HFFc6 (cell line): ENCODE data around the gene RTN4RL1. TPM values are rescaled to one million over a fixed set of nuclear protein-coding genes. Genes with fewer than 3 reads are reported as not detected.
A peak's percentile ranks its signal among the peaks of the same experiment; 100 is the strongest.

Experiments
- DNase-seq: peaks from one replicate; pipeline ENCODE4 v3.0.0-alpha.2; 2018
- H3K27ac Mint-ChIP-seq: 2 replicates; pipeline ENCODE4 v1.8.0; 2020; ENCODE audit warnings: mild to moderate bottlenecking, mixed read lengths
- H3K27me3 Mint-ChIP-seq: 2 replicates; pipeline ENCODE4 v1.8.0; 2021; ENCODE audit warnings: mild to moderate bottlenecking, moderate library complexity, mixed read lengths; ENCODE audit not compliant: insufficient read depth
- H3K36me3 Mint-ChIP-seq: 2 replicates; pipeline ENCODE4 v1.8.0; 2021; ENCODE audit warnings: low read depth, mixed read lengths
- H3K4me1 Mint-ChIP-seq: 2 replicates; pipeline ENCODE4 v1.8.0; 2020; ENCODE audit warnings: low read depth, mixed read lengths
- H3K4me3 Mint-ChIP-seq: 2 replicates; pipeline ENCODE4 v1.8.0; 2020; ENCODE audit warnings: mild to moderate bottlenecking, moderate library complexity, mixed read lengths
- H3K9me3 Mint-ChIP-seq: 2 replicates; pipeline ENCODE4 v1.8.0; 2020; ENCODE audit warnings: mild to moderate bottlenecking, mixed read lengths
- CTCF ChIP-seq: fragments of 200-600 bp; sonication (generic); IDR thresholded peaks from 2 replicates; pipeline ENCODE4 v1.5.0; 2021; ENCODE audit warnings: antibody characterized with exemption, mild to moderate bottlenecking
- total RNA-seq, 6 experiments: library from RNA; stranded (reverse); fragmentation: NEBNext Ultra II Directional; extraction: Animal tissue kit (Norgen Biotek cat#: 25700); gene quantifications; 2 replicates in 1 of 6; 3 replicates in 5 of 6; pipeline ENCODE4 v1.2.3, GENCODE V29; 2021

Gene RTN4RL1
- total RNA-seq, 6 experiments from 2014 or later, result 0.33 to 0.60 (median 0.39) TPM

DNA sequence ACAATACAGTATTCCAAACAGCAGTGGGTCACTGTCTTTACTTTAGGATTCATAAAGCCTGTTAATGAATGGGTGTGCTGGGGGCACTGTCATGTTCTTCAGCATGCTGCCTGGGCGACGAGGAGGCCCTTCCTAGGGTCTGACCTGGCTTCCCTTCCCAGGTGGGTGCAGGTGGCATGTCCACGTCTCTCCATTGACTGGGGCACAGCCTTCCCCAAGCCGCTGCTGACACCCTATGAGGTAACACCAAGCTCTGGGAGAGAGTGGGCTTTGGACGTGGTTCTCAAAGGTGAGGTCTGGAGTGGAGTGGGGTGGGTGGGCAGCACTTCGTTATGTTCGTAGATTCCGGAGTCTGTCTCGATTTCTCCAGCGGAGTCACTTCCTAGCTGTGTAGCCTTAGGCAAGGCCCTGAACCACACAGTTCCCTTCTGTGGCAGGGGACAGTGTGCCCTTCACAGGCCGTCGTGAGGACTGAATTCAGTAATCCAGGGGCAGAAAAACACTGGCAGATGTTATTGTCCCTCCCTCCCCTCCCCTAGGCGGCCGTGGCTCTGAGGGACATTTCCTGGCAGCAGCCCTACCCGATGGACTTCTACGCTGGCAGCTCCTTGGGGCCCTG, 15.9 kb upstream of the RTN4RL1 start:
- H3K4me3 Mint-ChIP-seq, result peak overlapping the region; percentile 93
- DNase-seq, result no peak
- TF ChIP-seq CTCF, result no peak
- H3K4me1 Mint-ChIP-seq, result peaks cover 45% of the 10 kb centered on the region
- peaks cover 48% of the 10 kb centered on the region for H3K36me3 Mint-ChIP-seq
- peak overlapping the region; percentile 96 for H3K27ac Mint-ChIP-seq
- no peaks in the 10 kb centered on the region; the same call in none of the 2 replicates for H3K27me3 Mint-ChIP-seq
- no peaks in the 10 kb centered on the region for H3K9me3 Mint-ChIP-seq

DNA sequence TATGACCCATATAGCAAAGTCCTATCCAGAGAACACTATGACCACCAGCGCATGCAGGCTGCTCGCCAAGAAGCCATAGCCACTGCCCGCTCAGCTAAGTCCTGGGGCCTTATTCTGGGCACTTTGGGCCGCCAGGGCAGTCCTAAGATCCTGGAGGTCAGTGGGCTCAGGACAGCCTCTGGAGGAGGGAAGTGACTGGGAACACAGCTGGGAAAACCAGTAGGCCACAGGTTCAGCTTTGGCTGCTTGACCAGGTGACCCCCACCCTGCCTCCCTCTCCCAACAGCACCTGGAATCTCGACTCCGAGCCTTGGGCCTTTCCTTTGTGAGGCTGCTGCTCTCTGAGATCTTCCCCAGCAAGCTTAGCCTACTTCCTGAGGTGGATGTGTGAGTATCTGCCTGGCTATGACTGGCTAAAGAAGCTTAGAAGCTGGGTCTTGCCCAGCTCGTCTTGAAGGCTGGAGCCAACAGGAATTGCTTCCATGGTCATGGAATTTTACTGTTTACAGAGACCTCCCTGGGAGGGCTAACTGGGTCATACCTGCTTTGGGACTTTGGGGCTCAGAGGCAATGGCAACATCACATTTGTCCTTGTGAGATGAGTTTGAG, 15.2 kb upstream of the RTN4RL1 start:
- Mint-ChIP-seq H3K4me1 (peaks cover 47% of the 10 kb centered on the region), H3K27ac (peak overlapping the region; percentile 96), H3K9me3 (no peaks in the 10 kb centered on the region), H3K36me3 (peaks cover 49% of the 10 kb centered on the region), H3K4me3 (no peak overlapping the region; the same call in 1 of the 2 replicates), H3K27me3 (no peaks in the 10 kb centered on the region; the same call in none of the 2 replicates)
- TF ChIP-seq CTCF, result no peak
- DNase-seq, result no peak

DNA sequence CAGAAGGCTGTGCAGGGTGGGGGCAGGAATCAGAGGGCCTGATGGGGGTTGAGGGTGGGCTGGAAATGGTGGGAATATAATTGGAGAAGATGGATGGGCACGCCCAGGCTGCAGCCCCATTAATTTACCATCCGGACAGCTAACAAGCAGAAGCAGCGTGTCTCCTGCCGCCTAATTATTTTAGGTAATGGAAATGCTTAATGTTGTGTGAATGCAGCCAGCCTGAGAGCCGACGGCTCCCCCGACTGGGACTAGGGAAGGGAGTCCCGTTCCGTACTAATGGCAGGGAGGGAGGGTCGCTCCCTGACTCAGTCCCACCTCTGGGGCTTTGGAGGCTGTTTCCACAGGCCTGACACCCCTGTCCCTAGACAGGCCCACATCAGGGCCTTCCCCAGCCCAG, 12.0 kb upstream of the RTN4RL1 start:
- DNase-seq, result no peak
- Mint-ChIP-seq H3K27ac (no peak overlapping the region), H3K4me1 (peaks cover 37% of the 10 kb centered on the region), H3K4me3 (no peak overlapping the region), H3K27me3 (no peaks in the 10 kb centered on the region; the same call in none of the 2 replicates), H3K9me3 (no peaks in the 10 kb centered on the region), H3K36me3 (peaks cover 28% of the 10 kb centered on the region)
- no peak for TF ChIP-seq CTCF

GRCh38 chr17:2035541-2036488, 10.7 kb upstream of the RTN4RL1 start:
- Mint-ChIP-seq H3K27ac (peak overlapping the region; percentile 52), H3K36me3 (peaks cover 28% of the 10 kb centered on the region), H3K9me3 (no peaks in the 10 kb centered on the region), H3K4me3 (peak overlapping the region; percentile 17), H3K4me1 (peaks cover 39% of the 10 kb centered on the region), H3K27me3 (no peaks in the 10 kb centered on the region; the same call in none of the 2 replicates)
- no peak for DNase-seq
- no peak for TF ChIP-seq CTCF

GRCh38 chr17:2034806-2035540, 9.8 kb upstream of the RTN4RL1 start:
- Mint-ChIP-seq H3K36me3 (peaks cover 30% of the 10 kb centered on the region), H3K4me3 (peak overlapping the region; percentile 69), H3K4me1 (peaks cover 38% of the 10 kb centered on the region), H3K9me3 (no peaks in the 10 kb centered on the region), H3K27me3 (no peaks in the 10 kb centered on the region; the same call in 1 of the 2 replicates), H3K27ac (peak overlapping the region; percentile 66)
- DNase-seq, result peak; percentile 90
- TF ChIP-seq CTCF, result no peak
